CD4-positive, alpha-beta T cell (primary cell): Measurements from ENCODE around the gene JDP2. TPM values are rescaled to one million over a fixed set of nuclear protein-coding genes. Genes with fewer than 3 reads are reported as not detected.

Experiments
- ATAC-seq: fragments of 200-7000 bp; cut with Tn5 transposase; one replicate; pipeline ENCODE4 v1.10.0; 2022; ENCODE audit warnings: mild to moderate bottlenecking; ENCODE audit not compliant: poor library complexity
- CTCF ChIA-PET: fragments of 350-600 bp; sonication (Branson Sonifier 250); formaldehyde crosslinking; loops from one replicate; lab custom pipeline; 2021; ENCODE audit warnings: antibody characterized with exemption, inconsistent platforms; lab: Charles Lee
- POLR2A ChIA-PET: fragments of 350-600 bp; sonication (Branson Sonifier 250); formaldehyde crosslinking; loops from one replicate; lab custom pipeline; 2021; ENCODE audit warnings: antibody characterized with exemption, inconsistent platforms; lab: Charles Lee
- DNase-seq, 14 experiments: peaks; one replicate each; pipeline ENCODE4 v3.0.0-alpha.2; 2013 to 2020; ENCODE audit warnings: mixed read lengths in 2 of 14
- H3K27ac ChIP-seq, 2 donors: one replicate each; pipeline versions ENCODE4 v1.5.1 to v1.7.0; 2013; ENCODE audit warnings: low read length in 2 of 2, low read depth in 1 of 2, mild to moderate bottlenecking in 1 of 2
- H3K27me3 ChIP-seq, 2 experiments: 1 replicate in 1 of 2; 2 replicates in 1 of 2; pipeline versions ENCODE4 v1.6.1 to v1.7.0; 2013; ENCODE audit warnings: low read length in 2 of 2, control low read depth in 1 of 2, mild to moderate bottlenecking in 1 of 2, moderate library complexity in 1 of 2; ENCODE audit not compliant: insufficient read depth in 2 of 2, control insufficient read depth in 1 of 2
- H3K36me3 ChIP-seq: one replicate; pipeline ENCODE4 v1.6.1; 2013; ENCODE audit warnings: low read length, control low read depth; ENCODE audit not compliant: insufficient read depth
- H3K4me1 ChIP-seq: one replicate; pipeline ENCODE4 v1.6.1; 2013; ENCODE audit warnings: low read length, control low read depth; ENCODE audit not compliant: insufficient read depth
- H3K4me3 ChIP-seq: one replicate; pipeline ENCODE4 v1.5.1; 2013; ENCODE audit warnings: mild to moderate bottlenecking, low read length, moderate library complexity
- H3K9me3 ChIP-seq, 2 experiments: 1 replicate in 1 of 2; 2 replicates in 1 of 2; pipeline versions ENCODE4 v1.6.1 to v1.7.0; 2013; ENCODE audit warnings: low read length in 2 of 2, mild to moderate bottlenecking in 2 of 2, control low read depth in 1 of 2, moderate library complexity in 1 of 2; ENCODE audit not compliant: control insufficient read depth in 1 of 2, insufficient read depth in 1 of 2
- H3K27ac Mint-ChIP-seq: one replicate; pipeline ENCODE4 v1.8.0; 2020; ENCODE audit warnings: mixed read lengths
- H3K27me3 Mint-ChIP-seq: one replicate; pipeline ENCODE4 v1.8.0; 2021; ENCODE audit warnings: mixed read lengths
- H3K36me3 Mint-ChIP-seq: one replicate; pipeline ENCODE4 v1.8.0; 2021; ENCODE audit warnings: low read depth, mixed read lengths
- H3K4me1 Mint-ChIP-seq: one replicate; pipeline ENCODE4 v1.8.0; 2021; ENCODE audit warnings: low read depth, mixed read lengths
- H3K4me3 Mint-ChIP-seq: one replicate; pipeline ENCODE4 v1.8.0; 2020; ENCODE audit warnings: mild to moderate bottlenecking, mixed read lengths
- H3K9me3 Mint-ChIP-seq: one replicate; pipeline ENCODE4 v1.8.0; 2020; ENCODE audit warnings: mixed read lengths
- intact Hi-C, 2 experiments: fragments of 100-400 bp; cut with DNase I in 1 of 2; cut with micrococcal nuclease in 1 of 2; formaldehyde crosslinking; loops; one replicate each; pipeline versions ENCODE4 v1.15.1 to v1.9.0; 2023 to 2025; cut with DNase I, micrococcal nuclease
- total RNA-seq, 174 experiments: library from RNA in 2 of 174; stranded (reverse) in 2 of 174; gene quantifications; one replicate each; pipeline ENCODE4 v1.2.3 and lab custom pipeline; 2021 to 2026
- TF ChIP-seq, protein P1 (sequence below): fragments of 200-600 bp; IDR thresholded peaks from one replicate; pipeline ENCODE4 v1.8.0; 2022; ENCODE audit warnings: antibody characterized with exemption, mild to moderate bottlenecking

JDP2 gene
- total RNA-seq, 2 experiments from 2014 or later: 1.1 to 1.2 TPM

DNA sequence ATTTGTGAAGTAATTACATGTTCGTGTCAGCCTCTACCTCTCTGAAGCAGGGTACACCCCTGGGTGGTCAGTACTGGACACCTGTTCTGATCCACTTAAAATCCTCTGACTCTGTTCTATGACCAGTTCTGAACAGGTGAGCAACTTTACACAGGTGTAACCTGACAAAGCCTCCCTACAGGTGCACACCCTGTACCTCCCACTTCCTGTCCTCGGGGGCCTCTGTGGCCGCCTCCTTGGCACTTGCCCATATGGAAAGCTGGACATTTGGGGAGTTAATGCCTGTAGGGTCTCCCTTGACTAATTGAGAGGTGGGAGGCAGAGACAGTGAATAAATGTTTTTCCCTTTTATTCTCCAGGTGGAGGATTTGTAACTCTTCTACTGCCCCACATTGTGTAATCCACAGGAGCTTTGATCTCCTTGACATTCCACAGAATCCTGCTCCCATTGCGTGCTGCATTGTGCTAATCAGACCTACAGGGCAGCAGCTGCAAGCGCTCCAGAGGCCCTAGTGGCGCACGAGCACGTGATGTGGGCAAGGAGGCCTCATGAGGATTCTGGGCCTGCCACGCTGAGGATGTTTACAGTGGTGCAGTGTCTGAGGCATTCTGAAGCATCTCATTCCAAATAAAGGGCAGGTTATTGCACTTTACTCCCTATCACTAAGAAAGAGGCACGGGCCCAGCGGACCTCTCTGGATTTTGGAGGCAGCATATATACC, 48.6 kb downstream of the JDP2 start:
- H3K9me3 ChIP-seq: no peaks in the 10 kb centered on the region
- intact Hi-C loops: no loop called here
- H3K36me3 ChIP-seq: no peaks in the 10 kb centered on the region
- H3K4me1 Mint-ChIP-seq: no peaks in the 10 kb centered on the region
- H3K36me3 Mint-ChIP-seq: no peaks in the 10 kb centered on the region
- DNase-seq (no peak), ATAC-seq (no peak)
- H3K4me3 Mint-ChIP-seq: no peak overlapping the region
- no peaks in the 10 kb centered on the region for H3K27me3 ChIP-seq
- H3K4me1 ChIP-seq: no peaks in the 10 kb centered on the region
- no peaks in the 10 kb centered on the region for H3K9me3 Mint-ChIP-seq
- H3K27me3 Mint-ChIP-seq: peaks cover 5% of the 10 kb centered on the region
- CTCF ChIA-PET: interaction anchor here (1.1 kb wide), 2 partner anchors 12 kb away, joined by 3 to 7 read pairs; no protein-coding TSS in a partner anchor
- H3K27ac Mint-ChIP-seq: no peak overlapping the region
- H3K27ac ChIP-seq: no peak overlapping the region
- TF ChIP-seq, protein P1, sequence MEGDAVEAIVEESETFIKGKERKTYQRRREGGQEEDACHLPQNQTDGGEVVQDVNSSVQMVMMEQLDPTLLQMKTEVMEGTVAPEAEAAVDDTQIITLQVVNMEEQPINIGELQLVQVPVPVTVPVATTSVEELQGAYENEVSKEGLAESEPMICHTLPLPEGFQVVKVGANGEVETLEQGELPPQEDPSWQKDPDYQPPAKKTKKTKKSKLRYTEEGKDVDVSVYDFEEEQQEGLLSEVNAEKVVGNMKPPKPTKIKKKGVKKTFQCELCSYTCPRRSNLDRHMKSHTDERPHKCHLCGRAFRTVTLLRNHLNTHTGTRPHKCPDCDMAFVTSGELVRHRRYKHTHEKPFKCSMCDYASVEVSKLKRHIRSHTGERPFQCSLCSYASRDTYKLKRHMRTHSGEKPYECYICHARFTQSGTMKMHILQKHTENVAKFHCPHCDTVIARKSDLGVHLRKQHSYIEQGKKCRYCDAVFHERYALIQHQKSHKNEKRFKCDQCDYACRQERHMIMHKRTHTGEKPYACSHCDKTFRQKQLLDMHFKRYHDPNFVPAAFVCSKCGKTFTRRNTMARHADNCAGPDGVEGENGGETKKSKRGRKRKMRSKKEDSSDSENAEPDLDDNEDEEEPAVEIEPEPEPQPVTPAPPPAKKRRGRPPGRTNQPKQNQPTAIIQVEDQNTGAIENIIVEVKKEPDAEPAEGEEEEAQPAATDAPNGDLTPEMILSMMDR: no peak
- no peak overlapping the region for H3K4me3 ChIP-seq
- POLR2A ChIA-PET: no interaction called here

GRCh38 chr14:75477881-75478280, 50.1 kb downstream of the JDP2 start:
- no peak overlapping the region for H3K4me3 ChIP-seq
- no peaks in the 10 kb centered on the region for H3K4me1 ChIP-seq
- Mint-ChIP-seq H3K27ac (no peak overlapping the region), H3K4me1 (no peaks in the 10 kb centered on the region), H3K9me3 (no peaks in the 10 kb centered on the region), H3K27me3 (peaks cover 5% of the 10 kb centered on the region), H3K36me3 (no peaks in the 10 kb centered on the region), H3K4me3 (no peak overlapping the region)
- DNase-seq (no peak), ATAC-seq (no peak)
- no peaks in the 10 kb centered on the region for H3K9me3 ChIP-seq
- no peaks in the 10 kb centered on the region for H3K27me3 ChIP-seq
- no peak overlapping the region for H3K27ac ChIP-seq
- TF ChIP-seq, protein P1: no peak
- ChIA-PET POLR2A (no interaction called here), CTCF (interaction anchor here (1.1 kb wide), 1 partner anchor 11 kb away, joined by 3 read pairs; no protein-coding TSS in a partner anchor)
- H3K36me3 ChIP-seq: no peaks in the 10 kb centered on the region
- intact Hi-C loops: no loop called here

- Mint-ChIP-seq H3K4me1 (no peaks in the 10 kb centered on the region), H3K36me3 (no peaks in the 10 kb centered on the region), H3K27me3 (peaks cover 5% of the 10 kb centered on the region), H3K27ac (no peak overlapping the region), H3K4me3 (no peak overlapping the region), H3K9me3 (no peaks in the 10 kb centered on the region)
- DNase-seq (no peak), ATAC-seq (no peak)
- ChIA-PET POLR2A (interaction anchor here (0.6 kb wide), 1 partner anchor 1175 kb away, joined by 3 read pairs; no protein-coding TSS in a partner anchor), CTCF (interaction anchor here (0.9 to 1.2 kb wide), 2 partner anchors 9 to 183 kb away, joined by 4 read pairs; no protein-coding TSS in a partner anchor)
- no peaks in the 10 kb centered on the region for H3K27me3 ChIP-seq
- no peaks in the 10 kb centered on the region for H3K4me1 ChIP-seq
- no peaks in the 10 kb centered on the region for H3K9me3 ChIP-seq
- no peak overlapping the region for H3K4me3 ChIP-seq
- TF ChIP-seq, protein P1: no peak
- H3K27ac ChIP-seq: no peak overlapping the region
- no peaks in the 10 kb centered on the region for H3K36me3 ChIP-seq
- intact Hi-C loops: loop anchor here in 1 of 2 experiments (5.0 kb wide), 1 partner anchor 268 kb away; no protein-coding TSS in a partner anchor
Measured at GRCh38 chr14:75479770-75480600, 52.2 kb downstream of the JDP2 start.
